ENCODE measurements around the gene ATP7B.

- TF ChIP-seq CTCF (IDR thresholded peaks at IDR 0.05) (no peak), POLR2AphosphoS5 (IDR thresholded peaks at IDR 0.05) (no peak), EP300 (IDR thresholded peaks at IDR 0.05) (no peak)
Measured at GRCh38 chr13:51923983-51924539, 87.2 kb downstream of the ATP7B start.
